Cardiac muscle cell (in vitro differentiated cells and primary cell): ENCODE data around the gene RBM10. TPM values are rescaled to one million over a fixed set of nuclear protein-coding genes. Genes with fewer than 3 reads are reported as not detected.

Source experiments
- DNase-seq, 2 donors: peaks; one replicate each; pipeline versions ENCODE4 v3.0.0 to v3.0.0-alpha.2; 2010 to 2017; ENCODE audit warnings: low read depth in 1 of 2, low spot score in 1 of 2
- H3K27ac ChIP-seq: fragments of 200-600 bp; sonication (generic); 2 replicates; pipeline ENCODE4 v1.5.1; 2016
- H3K27me3 ChIP-seq: fragments of 200-600 bp; sonication (generic); 2 replicates; pipeline ENCODE4 v1.6.0; 2016; ENCODE audit warnings: control low read depth
- H3K36me3 ChIP-seq: fragments of 200-600 bp; sonication (generic); 2 replicates; pipeline ENCODE4 v1.5.1; 2016; ENCODE audit warnings: control low read depth
- H3K4me1 ChIP-seq: fragments of 200-600 bp; sonication (generic); 2 replicates; pipeline ENCODE4 v1.8.1; 2017; ENCODE audit warnings: low read depth, mild to moderate bottlenecking, mixed run types
- H3K4me3 ChIP-seq: fragments of 200-600 bp; sonication (generic); 2 replicates; pipeline ENCODE4 v1.5.1; 2016; ENCODE audit warnings: mild to moderate bottlenecking
- H3K9me3 ChIP-seq: fragments of 200-600 bp; sonication (generic); 2 replicates; pipeline ENCODE4 v1.5.1; 2017; ENCODE audit warnings: low read depth, mild to moderate bottlenecking, control low read depth
- CTCF ChIP-seq: IDR thresholded peaks from 2 replicates; pipeline ENCODE4 v1.5.1; 2012; ENCODE audit warnings: low read depth, mild to moderate bottlenecking, low read length
- polyA plus RNA-seq: library from polyadenylated mRNA; unstranded; fragments of >200 nt; fragmentation: Nextera tagmentation; extraction: Ambion mirVana; gene quantifications from 2 replicates; pipeline ENCODE4 v1.2.1, GENCODE V29; 2016
- total RNA-seq: library from RNA; depleted of rRNA; stranded (reverse); fragments of >200 nt; gene quantifications from 2 replicates; pipeline ENCODE4 v1.2.3, GENCODE V29; 2016

Gene RBM10
- total and polyA plus RNA-seq, 2 experiments from 2014 or later: 48.7 to 70.0 TPM

- no peaks in the 10 kb centered on the region for H3K27me3 ChIP-seq
- DNase-seq: no peak
- no peak for TF ChIP-seq CTCF
- H3K27ac ChIP-seq: no peak overlapping the region
- no peak overlapping the region for H3K4me3 ChIP-seq
- H3K9me3 ChIP-seq: no peaks in the 10 kb centered on the region
- no peaks in the 10 kb centered on the region for H3K4me1 ChIP-seq
- peaks cover 45% of the 10 kb centered on the region for H3K36me3 ChIP-seq
Observed at GRCh38 chrX:47229427-47229826, 84.4 kb downstream of the RBM10 start.

- no peak for DNase-seq
- Histone ChIP-seq H3K9me3 (no peaks in the 10 kb centered on the region), H3K4me3 (no peak overlapping the region), H3K4me1 (peaks cover 4% of the 10 kb centered on the region), H3K27me3 (no peaks in the 10 kb centered on the region), H3K27ac (no peak overlapping the region), H3K36me3 (peaks cover 37% of the 10 kb centered on the region)
- TF ChIP-seq CTCF: no peak
Observed at GRCh38 chrX:47230136-47230868, 85.3 kb downstream of the RBM10 start.

- no peaks in the 10 kb centered on the region for H3K9me3 ChIP-seq
- no peak for DNase-seq
- no peak for TF ChIP-seq CTCF
- no peaks in the 10 kb centered on the region for H3K27me3 ChIP-seq
- H3K4me3 ChIP-seq: no peak overlapping the region
- H3K27ac ChIP-seq: no peak overlapping the region
- peaks cover 4% of the 10 kb centered on the region for H3K4me1 ChIP-seq
- peaks cover 28% of the 10 kb centered on the region for H3K36me3 ChIP-seq
Observed at GRCh38 chrX:47231167-47231566, 86.1 kb downstream of the RBM10 start.

GRCh38 chrX:47232197-47232802 is 87.3 kb downstream of the RBM10 start:
- peak overlapping the region; percentile 96 for H3K27ac ChIP-seq
- no peak for DNase-seq
- peak overlapping the region; percentile 84 for H3K4me3 ChIP-seq
- no peaks in the 10 kb centered on the region for H3K27me3 ChIP-seq
- no peak for TF ChIP-seq CTCF
- peaks cover 5% of the 10 kb centered on the region for H3K4me1 ChIP-seq
- peaks cover 17% of the 10 kb centered on the region for H3K36me3 ChIP-seq
- H3K9me3 ChIP-seq: no peaks in the 10 kb centered on the region

GRCh38 chrX:47232803-47233332 is 87.8 kb downstream of the RBM10 start, which contains the start of gene USP11:
USP11 (plus strand) TSS chrX:47233009; CDS start chrX:47233044, 35 bp downstream.
- peaks cover 11% of the 10 kb centered on the region for H3K36me3 ChIP-seq
- no peaks in the 10 kb centered on the region for H3K27me3 ChIP-seq
- peak within 1 kb of the TSS; percentile 96 for H3K27ac ChIP-seq
- H3K4me1 ChIP-seq: peaks cover 7% of the 10 kb centered on the region
- no peaks in the 10 kb centered on the region for H3K9me3 ChIP-seq
- peak within 1 kb of the TSS; percentile 84 for H3K4me3 ChIP-seq
- peak; percentile 61 to 75 for DNase-seq
- TF ChIP-seq CTCF: no peak
